Heart left ventricle (tissue), 13 donors: ENCODE data around the gene PHACTR1.

Experiments used
- POLR2A ChIP-seq, 2 donors: fragments of 450-650 bp; IDR thresholded peaks; one replicate each; pipeline ENCODE4 v1.6.1; 2017; ENCODE audit warnings: antibody characterized with exemption in 2 of 2, mild to moderate bottlenecking in 2 of 2, moderate library complexity in 2 of 2
- TF ChIP-seq, protein P1 (sequence below), 12 donors: fragments of 200-600 bp; sonication (generic) in 4 of 12; IDR thresholded peaks; one replicate each; pipeline versions ENCODE4 v1.5.0 to v1.8.0; 2018 to 2022; ENCODE audit warnings: antibody characterized with exemption in 12 of 12, mild to moderate bottlenecking in 5 of 12
- donor health status: ischemic (EF 13 %, LVEDD 7.1; RV severe dilation, severe dysfunction).
- donor health status: DM: no; HTN: yes; CAD: no.
- donor health status: DM: no; HTN: no; CAD: no.
- donor health status: ischemic (EF 25% LVEDD 6.9; RV normal size, moderate dysfunction).
- donor health status: ischemic (EF 25% LVEDD 5.7; RV mildly dilated, moderate dysfunction).
- donor health status: ischemic (EF 35%, LVEDD 5.7; RV mildly dilated, moderate dysfunction).
- donor health status: nonischemic (EF 11% LVEDD 7.7; RV severe dilation, severe dysfunction).
- donor health status: DM: yes; HTN: yes; CAD: no.
- donor health status: PGD.
- donor health status: ischemic (EF 29% LVEDD 5.4; RV normal size, mild dysfunction).
- donor health status: nonischemic (EF 23%, LVEDD 6.1; RV moderate dilation, normal function).

DNA sequence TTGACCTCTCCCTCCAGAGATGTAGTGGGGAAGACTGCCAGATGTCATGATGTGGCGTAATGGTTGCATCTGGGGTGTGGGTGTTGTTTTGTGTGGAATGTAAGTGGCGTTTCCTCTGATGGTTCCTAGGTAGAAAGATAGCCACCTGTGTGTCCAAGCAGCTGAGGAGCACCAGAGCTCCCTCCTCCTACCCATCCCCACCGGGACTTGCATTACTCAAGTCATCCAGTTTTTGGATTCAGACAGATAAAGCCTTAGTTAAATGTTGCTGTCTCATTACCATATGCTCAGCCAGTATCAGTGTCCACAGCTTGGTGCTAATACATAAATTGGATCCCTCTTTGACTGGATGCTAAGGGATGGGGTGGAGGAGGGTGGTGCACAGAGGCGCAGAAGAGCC, 329.5 kb downstream of the PHACTR1 start:
- TF ChIP-seq, protein P1, sequence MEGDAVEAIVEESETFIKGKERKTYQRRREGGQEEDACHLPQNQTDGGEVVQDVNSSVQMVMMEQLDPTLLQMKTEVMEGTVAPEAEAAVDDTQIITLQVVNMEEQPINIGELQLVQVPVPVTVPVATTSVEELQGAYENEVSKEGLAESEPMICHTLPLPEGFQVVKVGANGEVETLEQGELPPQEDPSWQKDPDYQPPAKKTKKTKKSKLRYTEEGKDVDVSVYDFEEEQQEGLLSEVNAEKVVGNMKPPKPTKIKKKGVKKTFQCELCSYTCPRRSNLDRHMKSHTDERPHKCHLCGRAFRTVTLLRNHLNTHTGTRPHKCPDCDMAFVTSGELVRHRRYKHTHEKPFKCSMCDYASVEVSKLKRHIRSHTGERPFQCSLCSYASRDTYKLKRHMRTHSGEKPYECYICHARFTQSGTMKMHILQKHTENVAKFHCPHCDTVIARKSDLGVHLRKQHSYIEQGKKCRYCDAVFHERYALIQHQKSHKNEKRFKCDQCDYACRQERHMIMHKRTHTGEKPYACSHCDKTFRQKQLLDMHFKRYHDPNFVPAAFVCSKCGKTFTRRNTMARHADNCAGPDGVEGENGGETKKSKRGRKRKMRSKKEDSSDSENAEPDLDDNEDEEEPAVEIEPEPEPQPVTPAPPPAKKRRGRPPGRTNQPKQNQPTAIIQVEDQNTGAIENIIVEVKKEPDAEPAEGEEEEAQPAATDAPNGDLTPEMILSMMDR (IDR thresholded peaks at IDR 0.05), result no peak
- no peak for TF ChIP-seq POLR2A (IDR thresholded peaks at IDR 0.05)
